NCI-H1092 treated with DMSO at 0.1 percent for 48 hours (cell line): Measurements from ENCODE around the gene STAG3.

Experiments used
- DNase-seq: peaks from one replicate; lab custom pipeline; 2025; lab: John Stamatoyannopoulos, UW

The STAG3 gene

GRCh38 chr7:100154651-100155491 lies 22.8 kb upstream of the STAG3 start:
- DNase-seq = no peak

- no peak for DNase-seq
Measured at GRCh38 chr7:100155553-100156317, 22.0 kb upstream of the STAG3 start.

- DNase-seq = no peak
Measured at GRCh38 chr7:100156331-100157068, 21.2 kb upstream of the STAG3 start.

GRCh38 chr7:100157069-100157333 lies 20.7 kb upstream of the STAG3 start:
- DNase-seq = no peak

GRCh38 chr7:100157334-100158228 lies 20.1 kb upstream of the STAG3 start:
- DNase-seq = no peak

- DNase-seq = peak; percentile 88
Measured at GRCh38 chr7:100158229-100159098, 19.3 kb upstream of the STAG3 start, which contains the start of gene TRAPPC14. TSS of gene TRAPPC14 (minus strand) at chr7:100158723. CDS start at chr7:100158499, 224 bp downstream.

GRCh38 chr7:100159099-100159623 lies 18.6 kb upstream of the STAG3 start:
- no peak for DNase-seq

GRCh38 chr7:100160067-100160466 lies 17.7 kb upstream of the STAG3 start:
- DNase-seq = no peak

- DNase-seq = no peak
Measured at GRCh38 chr7:100163006-100163531, 14.6 kb upstream of the STAG3 start.

- DNase-seq = no peak
Measured at GRCh38 chr7:100163871-100164270, 13.8 kb upstream of the STAG3 start.

- DNase-seq = no peak
Measured at GRCh38 chr7:100166317-100166940, 11.3 kb upstream of the STAG3 start.

- no peak for DNase-seq
Measured at GRCh38 chr7:100166970-100167911, 10.5 kb upstream of the STAG3 start.

GRCh38 chr7:100167912-100168323 lies 9.8 kb upstream of the STAG3 start:
- DNase-seq = no peak

- no peak for DNase-seq
Measured at GRCh38 chr7:100169147-100169850, 8.4 kb upstream of the STAG3 start.

GRCh38 chr7:100170101-100170897 lies 7.4 kb upstream of the STAG3 start:
- no peak for DNase-seq

GRCh38 chr7:100171087-100171681 lies 6.5 kb upstream of the STAG3 start:
- DNase-seq = no peak

- no peak for DNase-seq
Measured at GRCh38 chr7:100171840-100172239, 5.9 kb upstream of the STAG3 start.
